ENCODE results near the gene CD69. TPM values are rescaled to one million over a fixed set of nuclear protein-coding genes. Genes with fewer than 3 reads are reported as not detected.
A peak's percentile ranks its signal among the peaks of the same experiment; 100 is the strongest.

CD69 gene
- total RNA-seq, 4 donors from 2014 or later = 4.2 to 13.5 (median 7.4) TPM

DNA sequence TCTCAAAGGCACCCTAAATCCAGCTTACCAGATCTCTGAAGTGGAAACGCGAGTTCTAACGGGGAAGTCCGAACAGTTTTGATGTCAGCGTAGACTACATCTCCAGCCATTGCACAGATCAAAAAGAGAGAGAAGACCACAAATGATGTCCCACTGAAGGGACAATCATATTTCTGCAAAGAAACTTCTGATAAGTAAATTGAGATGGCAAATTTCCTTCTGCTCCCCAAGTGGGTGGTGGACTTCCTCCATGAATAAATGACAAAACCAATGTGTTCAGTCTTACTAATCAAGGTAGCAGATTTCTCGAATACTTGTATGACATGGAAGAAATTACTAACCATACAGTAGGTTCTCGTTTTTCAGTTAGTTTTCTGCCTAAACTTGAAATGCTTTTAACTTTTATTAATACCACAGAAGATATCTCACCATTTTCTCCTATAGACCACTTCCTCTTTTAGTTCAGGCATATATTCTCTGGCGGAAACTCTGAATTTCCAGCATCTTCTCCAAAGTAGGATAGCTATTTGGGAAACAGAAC, 27.7 kb downstream of the CD69 start, which contains the start of gene CLECL1:
TSS of gene CLECL1 (minus strand) at position 177 of the 541 bp plus-strand sequence.
- Histone ChIP-seq H3K4me3 (peak within 1 kb of the TSS in 1 of 4 donors; percentile 27), H3K27ac (peak within 1 kb of the TSS in 2 of 4 donors; percentile 6 to 70), H3K4me1 (peaks cover 0 to 3% (median 0%) of the 10 kb centered on the region in 4 donors), H3K9me3 (no peaks in the 10 kb centered on the region), H3K27me3 (no peaks in the 10 kb centered on the region), H3K36me3 (no peaks in the 10 kb centered on the region)
- TF ChIP-seq, protein P1, sequence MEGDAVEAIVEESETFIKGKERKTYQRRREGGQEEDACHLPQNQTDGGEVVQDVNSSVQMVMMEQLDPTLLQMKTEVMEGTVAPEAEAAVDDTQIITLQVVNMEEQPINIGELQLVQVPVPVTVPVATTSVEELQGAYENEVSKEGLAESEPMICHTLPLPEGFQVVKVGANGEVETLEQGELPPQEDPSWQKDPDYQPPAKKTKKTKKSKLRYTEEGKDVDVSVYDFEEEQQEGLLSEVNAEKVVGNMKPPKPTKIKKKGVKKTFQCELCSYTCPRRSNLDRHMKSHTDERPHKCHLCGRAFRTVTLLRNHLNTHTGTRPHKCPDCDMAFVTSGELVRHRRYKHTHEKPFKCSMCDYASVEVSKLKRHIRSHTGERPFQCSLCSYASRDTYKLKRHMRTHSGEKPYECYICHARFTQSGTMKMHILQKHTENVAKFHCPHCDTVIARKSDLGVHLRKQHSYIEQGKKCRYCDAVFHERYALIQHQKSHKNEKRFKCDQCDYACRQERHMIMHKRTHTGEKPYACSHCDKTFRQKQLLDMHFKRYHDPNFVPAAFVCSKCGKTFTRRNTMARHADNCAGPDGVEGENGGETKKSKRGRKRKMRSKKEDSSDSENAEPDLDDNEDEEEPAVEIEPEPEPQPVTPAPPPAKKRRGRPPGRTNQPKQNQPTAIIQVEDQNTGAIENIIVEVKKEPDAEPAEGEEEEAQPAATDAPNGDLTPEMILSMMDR (IDR thresholded peaks at IDR 0.05) = no peak
- no peak for TF ChIP-seq POLR2A (IDR thresholded peaks at IDR 0.05)
- no peak for TF ChIP-seq EP300 (IDR thresholded peaks at IDR 0.05)
- 71 to 79% methylated on average over 8 of the region's 8 CpGs for WGBS, 2 donors
- no peak for DNase-seq (ENCODE audit: low spot score in 2 of 2)

DNA sequence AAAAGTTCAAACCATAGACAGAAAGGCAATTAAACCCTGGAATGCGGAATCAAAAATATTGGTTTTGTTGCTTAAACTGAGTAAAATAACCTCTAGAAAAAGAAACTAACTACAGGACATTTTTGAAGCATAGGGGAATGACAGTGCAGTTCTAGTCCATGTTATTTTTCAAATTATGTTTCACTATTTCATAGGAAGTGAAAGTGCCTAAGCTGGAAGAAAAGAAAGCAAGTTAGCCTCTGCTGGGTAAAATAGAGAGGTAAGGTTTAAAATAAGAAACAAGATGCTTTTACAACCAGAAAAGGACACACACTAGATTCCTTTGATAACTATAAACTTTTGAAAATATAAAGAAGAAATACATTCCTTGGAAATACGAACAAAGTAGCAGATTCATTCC, 28.9 kb downstream of the CD69 start:
- Histone ChIP-seq H3K36me3 (no peaks in the 10 kb centered on the region), H3K9me3 (no peaks in the 10 kb centered on the region), H3K27me3 (no peaks in the 10 kb centered on the region), H3K4me3 (peak overlapping the region in 1 of 4 donors; percentile 20), H3K27ac (peak overlapping the region in 2 of 4 donors; percentile 6 to 70), H3K4me1 (no peaks in the 10 kb centered on the region)
- TF ChIP-seq, protein P1 (IDR thresholded peaks at IDR 0.05) = no peak
- TF ChIP-seq EP300 (IDR thresholded peaks at IDR 0.05) (no peak), POLR2A (IDR thresholded peaks at IDR 0.05) (no peak)
- DNase-seq (ENCODE audit: low spot score in 2 of 2) = no peak
- WGBS, 2 donors = 67 to 68% methylated on average over 2 of the region's 2 CpGs

DNA sequence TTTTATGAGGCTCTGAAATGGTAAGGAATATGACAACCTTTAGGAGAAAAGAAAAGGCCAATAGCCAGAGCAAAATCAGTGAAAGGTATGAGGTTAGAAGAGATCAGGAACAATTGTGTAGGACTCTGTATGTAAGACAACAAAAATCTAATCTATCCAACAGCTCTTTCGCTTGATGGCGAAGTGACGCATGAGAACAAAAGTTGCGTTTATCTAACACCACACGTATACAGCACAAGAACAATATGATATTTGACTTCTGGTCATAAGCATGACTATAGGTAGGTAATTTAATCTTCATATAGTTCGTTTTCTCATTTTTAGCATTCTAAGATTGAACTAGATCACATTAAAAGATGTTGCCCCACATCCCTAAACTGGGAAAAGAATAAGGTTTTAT, 29.3 kb downstream of the CD69 start:
- H3K4me3 ChIP-seq = peak overlapping the region in 1 of 4 donors; percentile 20
- TF ChIP-seq POLR2A (IDR thresholded peaks at IDR 0.05) (no peak), EP300 (IDR thresholded peaks at IDR 0.05) (no peak)
- TF ChIP-seq, protein P1 (IDR thresholded peaks at IDR 0.05) = no peak
- H3K27me3 ChIP-seq = no peaks in the 10 kb centered on the region
- no peak for DNase-seq (ENCODE audit: low spot score in 2 of 2)
- WGBS, 2 donors = 69 to 71% methylated on average over 6 of the region's 6 CpGs
- H3K36me3 ChIP-seq = no peaks in the 10 kb centered on the region
- H3K27ac ChIP-seq = peak overlapping the region in 1 of 4 donors; percentile 70
- no peaks in the 10 kb centered on the region for H3K4me1 ChIP-seq
- no peaks in the 10 kb centered on the region for H3K9me3 ChIP-seq

DNA sequence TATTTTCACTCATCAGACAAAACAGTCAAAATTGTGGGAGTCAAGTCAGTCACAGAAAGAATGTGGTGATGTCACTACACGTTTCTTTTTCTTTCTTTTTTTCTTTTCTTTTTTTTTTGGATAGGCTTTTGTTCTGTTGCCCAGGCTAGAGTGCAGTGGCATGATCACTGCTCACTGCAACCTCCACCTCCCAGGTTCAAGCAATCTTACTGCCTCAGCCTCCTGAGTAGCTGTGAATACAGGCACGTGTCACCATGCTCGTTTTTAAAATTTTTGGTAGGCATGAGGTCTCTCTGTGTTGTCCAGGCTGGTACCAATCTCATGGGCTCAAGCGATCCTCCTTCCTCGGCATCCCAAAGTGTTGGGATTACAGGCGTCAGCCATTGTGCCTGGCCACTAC, 30.1 kb downstream of the CD69 start:
- no peak for TF ChIP-seq EP300 (IDR thresholded peaks at IDR 0.05)
- TF ChIP-seq, protein P1 (IDR thresholded peaks at IDR 0.05) = no peak
- TF ChIP-seq POLR2A (IDR thresholded peaks at IDR 0.05) = no peak
- no peak overlapping the region for H3K4me3 ChIP-seq
- no peaks in the 10 kb centered on the region for H3K27me3 ChIP-seq
- H3K27ac ChIP-seq = peak overlapping the region in 1 of 4 donors; percentile 70
- WGBS, 2 donors = 80 to 82% methylated on average over 6 of the region's 6 CpGs
- H3K9me3 ChIP-seq = no peaks in the 10 kb centered on the region
- no peaks in the 10 kb centered on the region for H3K36me3 ChIP-seq
- no peak for DNase-seq (ENCODE audit: low spot score in 2 of 2)
- no peaks in the 10 kb centered on the region for H3K4me1 ChIP-seq

DNA sequence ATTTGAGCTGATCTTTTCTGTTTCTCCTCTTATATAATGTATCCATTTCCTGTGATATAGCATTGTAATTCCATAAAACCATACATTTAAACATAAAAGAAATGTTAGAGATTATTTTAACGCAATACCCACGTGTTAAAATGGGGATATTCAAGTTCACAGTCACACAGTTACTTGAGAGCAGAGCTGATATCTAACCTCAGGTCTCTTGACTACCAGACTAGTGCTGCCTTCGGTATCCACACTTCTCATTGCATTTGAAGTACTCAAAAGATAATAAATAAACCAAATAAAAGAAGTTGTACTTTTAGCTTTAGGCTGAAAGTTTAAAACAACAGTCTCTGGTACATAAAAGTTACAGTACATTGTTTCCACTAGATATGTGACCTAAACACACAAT, 30.7 kb downstream of the CD69 start:
- Histone ChIP-seq H3K27me3 (no peaks in the 10 kb centered on the region), H3K36me3 (no peaks in the 10 kb centered on the region), H3K9me3 (no peaks in the 10 kb centered on the region), H3K4me1 (no peaks in the 10 kb centered on the region), H3K27ac (peak overlapping the region in 1 of 4 donors; percentile 70), H3K4me3 (no peak overlapping the region)
- TF ChIP-seq, protein P1 (IDR thresholded peaks at IDR 0.05) = no peak
- 58 to 78% methylated on average over 3 of the region's 3 CpGs for WGBS, 2 donors
- no peak for DNase-seq (ENCODE audit: low spot score in 2 of 2)
